Neural cell (in vitro differentiated cells): ENCODE measurements around the gene NR5A1. TPM values are rescaled to one million over a fixed set of nuclear protein-coding genes. Genes with fewer than 3 reads are reported as not detected.

Experiments used
- H2AFZ ChIP-seq: fragments of 200-600, 300-800 bp; sonication (generic), shearing (Covaris generic); 2 replicates; pipeline ENCODE4 v1.6.0; 2014; ENCODE audit warnings: low read depth, mild to moderate bottlenecking, antibody characterized with exemption, low read length, moderate library complexity
- H3F3A ChIP-seq: fragments of 200-600 bp; shearing (Covaris generic); 2 replicates; pipeline ENCODE4 v1.6.1; 2016; ENCODE audit warnings: mild to moderate bottlenecking, moderate library complexity, mixed read lengths, antibody characterized with exemption, low read length; ENCODE audit not compliant: insufficient read depth, poor library complexity, severe bottlenecking
- H3K27ac ChIP-seq: fragments of 200-600, 300-800 bp; sonication (generic), shearing (Covaris generic); 2 replicates; pipeline ENCODE4 v1.5.1; 2014; ENCODE audit warnings: mild to moderate bottlenecking, low read length, moderate library complexity
- H3K27me3 ChIP-seq: fragments of 300-800, 200-600 bp; sonication (generic), shearing (Covaris generic); 2 replicates; pipeline ENCODE4 v1.6.0; 2014; ENCODE audit warnings: mild to moderate bottlenecking, low read depth, low read length, moderate library complexity; ENCODE audit not compliant: insufficient read depth
- H3K36me3 ChIP-seq: fragments of 300-800, 200-600 bp; sonication (generic), shearing (Covaris generic); 2 replicates; pipeline ENCODE4 v1.5.1; 2014; ENCODE audit warnings: mild to moderate bottlenecking, antibody characterized with exemption, low read length, moderate library complexity; ENCODE audit not compliant: insufficient read depth
- H3K4me2 ChIP-seq: fragments of 300-800, 200-600 bp; sonication (generic), shearing (Covaris generic); 2 replicates; pipeline ENCODE4 v1.6.0; 2014; ENCODE audit warnings: mild to moderate bottlenecking, low read length
- H3K4me3 ChIP-seq: fragments of 300-800, 200-600 bp; sonication (generic), shearing (Covaris generic); 2 replicates; pipeline ENCODE4 v1.5.1; 2014; ENCODE audit warnings: mild to moderate bottlenecking, low read length, moderate library complexity
- H3K79me2 ChIP-seq: fragments of 200-600 bp; shearing (Covaris generic); replicated peaks from 2 replicates; pipeline ENCODE4 v1.6.0; 2014; ENCODE audit warnings: mild to moderate bottlenecking, low read length, moderate library complexity; ENCODE audit not compliant: insufficient read depth
- H3K9ac ChIP-seq: fragments of 300-800, 200-600 bp; sonication (generic), shearing (Covaris generic); 2 replicates; pipeline ENCODE4 v1.6.1; 2016; ENCODE audit warnings: mild to moderate bottlenecking, low read length, mixed read lengths
- H3K9me2 ChIP-seq: fragments of 200-600 bp; shearing (Covaris generic); 2 replicates; pipeline ENCODE4 v1.6.1; 2016; ENCODE audit warnings: mild to moderate bottlenecking, low read length, mixed read lengths; ENCODE audit not compliant: insufficient read depth
- H3K9me3 ChIP-seq: fragments of 200-600, 300-800 bp; sonication (generic), shearing (Covaris generic); 2 replicates; pipeline ENCODE4 v1.6.1; 2016; ENCODE audit warnings: mild to moderate bottlenecking, mixed run types, low read length, moderate library complexity, mixed read lengths
- H4K20me1 ChIP-seq: fragments of 200-600 bp; shearing (Covaris generic); 2 replicates; pipeline ENCODE4 v1.6.1; 2016; ENCODE audit warnings: mild to moderate bottlenecking, mixed run types; ENCODE audit not compliant: insufficient read depth
- CTCF ChIP-seq: fragments of 450-650 bp; IDR thresholded peaks from 2 replicates; pipeline ENCODE4 v1.5.1; 2014; ENCODE audit warnings: antibody characterized with exemption, mild to moderate bottlenecking, moderate library complexity; ENCODE audit not compliant: poor library complexity, severe bottlenecking
- EP300 ChIP-seq: fragments of 450-650 bp; conservative IDR thresholded peaks from 2 replicates; pipeline ENCODE4 v1.6.1; 2014; ENCODE audit warnings: antibody characterized with exemption, mild to moderate bottlenecking, moderate library complexity; ENCODE audit not compliant: poor library complexity, severe bottlenecking
- EZH2 ChIP-seq: fragments of 200-600, 300-800 bp; shearing (Covaris generic), sonication (generic); IDR thresholded peaks from 2 replicates; pipeline ENCODE4 v1.6.1; 2014; ENCODE audit warnings: antibody characterized with exemption, low read length, borderline replicate concordance, mild to moderate bottlenecking; ENCODE audit not compliant: insufficient read depth, poor library complexity, severe bottlenecking
- MXI1 ChIP-seq: fragments of 450-650 bp; conservative IDR thresholded peaks from 2 replicates; pipeline ENCODE4 v1.6.1; 2014; ENCODE audit warnings: antibody characterized with exemption, mild to moderate bottlenecking; ENCODE audit not compliant: poor library complexity, severe bottlenecking
- POLR2AphosphoS5 ChIP-seq: IDR thresholded peaks from 2 replicates; pipeline ENCODE4 v1.6.1; 2012
- RAD21 ChIP-seq: fragments of 450-650 bp; conservative IDR thresholded peaks from 2 replicates; pipeline ENCODE4 v1.6.1; 2014; ENCODE audit warnings: antibody characterized with exemption, mild to moderate bottlenecking, moderate library complexity
- REST ChIP-seq: IDR thresholded peaks from 2 replicates; pipeline ENCODE4 v1.6.1; 2012; ENCODE audit warnings: borderline replicate concordance
- SMC3 ChIP-seq: fragments of 450-650 bp; conservative IDR thresholded peaks from 2 replicates; pipeline ENCODE4 v1.6.1; 2014; ENCODE audit warnings: antibody characterized with exemption, mild to moderate bottlenecking, moderate library complexity; ENCODE audit not compliant: poor library complexity
- TAF1 ChIP-seq: IDR thresholded peaks from 2 replicates; pipeline ENCODE4 v1.6.1; 2012; ENCODE audit warnings: low read depth
- polyA minus RNA-seq: library from RNA; depleted of rRNA, polyadenylated mRNA; stranded (reverse); fragments of >200 nt; gene quantifications from 2 replicates; pipeline ENCODE4 v1.2.3, GENCODE V29; 2014
- polyA plus RNA-seq: library from polyadenylated mRNA; depleted of rRNA; stranded (reverse); fragments of >200 nt; gene quantifications from 2 replicates; pipeline ENCODE4 v1.2.3, GENCODE V29; 2014

The NR5A1 gene
- polyA plus RNA-seq, result 0.09 and 2.4 TPM in 2 replicates
- not detected in 2 replicates for polyA minus RNA-seq

- Histone ChIP-seq H3K9ac (no peak within 1 kb of the TSS), H4K20me1 (no peaks in the 10 kb centered on the region), H2AFZ (no peak within 1 kb of the TSS), H3K27ac (no peak within 1 kb of the TSS), H3K36me3 (no peaks in the 10 kb centered on the region), H3K9me3 (no peaks in the 10 kb centered on the region), H3K79me2 (no peaks in the 10 kb centered on the region), H3F3A (no peaks in the 10 kb centered on the region), H3K27me3 (peaks cover 45% of the 10 kb centered on the region), H3K4me2 (no peak within 1 kb of the TSS), H3K9me2 (no peaks in the 10 kb centered on the region), H3K4me3 (no peak within 1 kb of the TSS)
- TF ChIP-seq EP300 (no peak), SMC3 (no peak), EZH2 (no peak), TAF1 (no peak), CTCF (no peak), RAD21 (no peak), POLR2AphosphoS5 (no peak)
These were observed at the start of gene NR5A1 for GRCh38 chr9:124506931-124507879. TSS of gene NR5A1 (minus strand) at chr9:124507399. CDS start at chr9:124503395, 4,004 bp downstream.

- Histone ChIP-seq H2AFZ (no peak overlapping the region), H3F3A (no peaks in the 10 kb centered on the region), H3K9me3 (no peaks in the 10 kb centered on the region), H3K4me2 (no peak overlapping the region), H3K9me2 (no peaks in the 10 kb centered on the region), H4K20me1 (no peaks in the 10 kb centered on the region), H3K4me3 (no peak overlapping the region), H3K9ac (no peak overlapping the region), H3K27ac (no peak overlapping the region), H3K79me2 (no peaks in the 10 kb centered on the region), H3K27me3 (no peaks in the 10 kb centered on the region), H3K36me3 (no peaks in the 10 kb centered on the region)
- TF ChIP-seq MXI1 (no peak), EP300 (no peak), REST (no peak), EZH2 (no peak), CTCF (no peak), POLR2AphosphoS5 (no peak), SMC3 (no peak), TAF1 (no peak), RAD21 (no peak)
These were observed 47.8 kb upstream of the NR5A1 start for GRCh38 chr9:124555043-124555442.
